NCI-H510A (cell line): Measurements from ENCODE around the gene CENPM.

Experiments used
- DNase-seq: peaks from one replicate; lab custom pipeline; 2025; lab: John Stamatoyannopoulos, UW

Gene CENPM, protein sequence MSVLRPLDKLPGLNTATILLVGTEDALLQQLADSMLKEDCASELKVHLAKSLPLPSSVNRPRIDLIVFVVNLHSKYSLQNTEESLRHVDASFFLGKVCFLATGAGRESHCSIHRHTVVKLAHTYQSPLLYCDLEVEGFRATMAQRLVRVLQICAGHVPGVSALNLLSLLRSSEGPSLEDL

DNA sequence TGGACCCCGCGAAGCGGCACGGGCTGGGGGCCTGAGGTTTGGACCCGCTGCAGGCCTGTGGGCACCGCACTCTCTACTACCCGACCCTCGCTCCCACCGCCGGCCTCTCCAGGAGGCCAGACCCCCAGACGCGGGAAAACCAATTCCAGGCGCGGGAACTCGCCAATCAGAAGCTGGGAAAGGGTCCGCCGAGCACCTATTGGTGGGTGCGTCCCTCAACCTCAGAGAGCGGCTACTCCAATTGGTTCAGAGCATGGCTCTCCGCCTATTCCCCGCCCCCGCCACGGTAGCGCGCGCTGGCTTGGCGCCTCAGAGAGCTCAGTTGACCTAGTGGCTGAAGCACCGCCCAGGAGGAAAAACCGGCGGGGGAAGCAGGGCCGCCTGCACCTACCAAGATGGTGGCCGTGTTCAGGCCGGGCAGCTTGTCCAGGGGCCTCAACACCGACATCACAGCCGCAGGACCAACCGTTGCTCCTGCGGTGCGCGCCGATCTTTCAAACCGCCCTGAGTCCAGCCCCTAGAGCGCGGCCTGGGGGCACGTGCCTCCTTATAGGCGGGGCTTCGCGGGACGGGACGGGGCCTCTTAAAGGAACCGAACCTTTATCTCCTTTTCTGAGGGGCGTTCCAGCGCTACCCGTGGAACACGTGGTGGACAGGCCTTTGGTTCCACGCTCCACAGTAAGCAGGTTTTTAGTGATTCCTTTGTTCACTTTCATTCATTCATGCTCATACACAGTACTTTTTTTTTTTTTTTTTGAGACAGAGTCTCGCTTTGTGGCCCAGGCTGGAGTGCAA lies at the start of gene CENPM:
Gene CENPM (minus strand): TSS at position 524 of the 795 bp plus-strand sequence. CDS start 76 bp downstream, at position 448.
- DNase-seq = peak; percentile 88

DNA sequence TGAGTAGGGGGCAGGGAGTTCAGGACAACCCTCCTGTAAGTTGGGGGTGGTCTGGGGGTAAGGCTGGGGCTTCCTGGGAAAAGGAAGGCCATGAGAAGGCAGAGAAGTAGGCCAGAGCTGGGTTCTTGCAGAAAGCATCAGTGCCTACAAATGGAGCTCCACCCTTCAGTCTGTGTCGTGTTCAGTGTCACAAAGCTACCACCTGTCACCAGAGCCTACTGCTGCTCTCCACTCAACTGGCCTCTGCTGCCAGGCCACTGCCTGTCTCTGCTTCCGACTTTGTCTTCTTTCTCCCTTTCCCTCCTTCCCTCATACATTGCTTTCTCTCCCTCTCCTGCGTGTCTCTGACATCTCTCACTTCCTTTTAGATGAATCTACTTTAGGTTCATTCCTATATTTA lies 48.3 kb upstream of the CENPM start:
- no peak for DNase-seq

DNA sequence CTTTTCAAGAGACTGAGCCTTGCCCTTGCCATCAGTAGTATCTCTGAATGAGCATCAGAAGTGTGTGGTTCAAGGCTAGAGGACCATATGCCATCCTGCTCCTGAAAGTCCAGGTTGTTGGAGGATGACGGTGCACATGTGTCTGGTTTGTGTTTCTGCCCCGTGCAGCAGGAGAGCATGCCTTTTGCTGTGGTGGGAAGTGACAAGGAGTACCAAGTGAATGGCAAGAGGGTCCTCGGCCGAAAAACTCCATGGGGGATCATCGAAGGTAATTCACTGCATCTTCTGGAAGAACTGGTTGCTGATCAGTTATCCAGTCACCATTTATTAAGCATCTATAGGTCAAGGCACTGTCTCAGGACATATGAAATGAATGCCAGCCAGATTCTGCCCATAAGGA lies 45.5 kb upstream of the CENPM start:
- DNase-seq = no peak

GRCh38 chr22:41991111-41991510 lies 44.2 kb upstream of the CENPM start:
- no peak for DNase-seq

DNA sequence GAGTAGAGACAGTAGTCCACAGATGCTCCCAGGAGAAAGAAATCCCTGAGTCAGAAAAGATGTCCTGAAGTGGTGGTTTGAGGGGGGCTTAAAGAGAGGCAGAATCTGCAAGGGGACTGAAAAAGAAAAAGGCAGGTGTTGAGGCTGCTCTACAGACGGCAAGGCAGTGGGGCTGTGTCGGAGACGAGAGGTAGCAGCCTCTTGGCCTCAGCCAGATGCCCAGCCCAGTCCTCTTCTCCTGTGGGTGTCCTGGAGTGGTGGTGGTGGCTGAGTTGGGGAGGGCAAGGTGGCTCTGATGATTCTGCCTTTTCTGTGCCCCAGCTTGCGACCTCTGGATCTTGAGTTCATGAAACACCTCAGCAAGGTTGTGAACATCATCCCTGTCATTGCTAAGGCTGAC lies 42.3 kb upstream of the CENPM start:
- no peak for DNase-seq

GRCh38 chr22:41987276-41987675 lies 40.3 kb upstream of the CENPM start:
- DNase-seq = no peak

DNA sequence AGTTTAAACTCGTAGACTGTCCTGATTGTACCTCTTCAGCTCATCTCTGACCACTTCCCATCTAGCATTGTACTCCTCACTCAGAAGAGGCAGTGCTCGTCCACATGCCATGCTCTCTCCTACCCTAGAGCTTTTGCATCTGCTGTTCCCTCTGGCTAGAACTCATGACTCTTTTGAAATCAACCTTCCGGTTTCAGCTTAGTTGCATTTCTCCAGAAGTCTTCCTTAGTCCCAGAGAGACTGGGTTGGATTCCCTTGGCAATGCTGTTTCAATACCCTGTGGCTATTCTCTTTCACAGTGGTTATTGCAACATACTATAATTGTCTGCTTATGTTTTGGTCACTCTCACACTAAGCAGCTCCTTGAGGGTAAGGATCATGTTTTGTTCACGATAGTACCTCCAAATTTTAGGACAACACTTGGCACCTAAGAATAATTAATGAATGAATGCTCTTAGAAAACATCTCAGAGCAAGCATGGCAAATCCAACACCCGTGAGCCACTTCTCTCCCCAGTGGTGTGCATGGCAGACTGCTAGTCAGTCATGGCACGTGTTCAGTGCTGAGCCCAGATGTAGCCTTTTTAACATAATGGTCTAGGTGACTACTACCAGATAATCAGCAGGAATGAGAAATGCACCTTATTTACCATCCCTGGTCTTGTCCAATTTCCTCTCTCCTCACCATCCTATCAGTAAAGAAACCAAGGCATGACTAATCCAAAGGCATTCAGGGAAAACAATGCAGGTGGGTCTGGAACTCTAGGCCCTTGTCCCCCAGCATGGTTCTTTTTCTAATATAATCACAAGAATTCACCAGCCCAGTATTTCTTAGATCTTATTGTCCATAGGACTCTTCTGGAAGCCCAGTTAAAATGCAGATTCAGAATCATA lies 36.8 kb upstream of the CENPM start:
- DNase-seq = no peak

GRCh38 chr22:41982865-41983264 lies 35.9 kb upstream of the CENPM start:
- DNase-seq = no peak

DNA sequence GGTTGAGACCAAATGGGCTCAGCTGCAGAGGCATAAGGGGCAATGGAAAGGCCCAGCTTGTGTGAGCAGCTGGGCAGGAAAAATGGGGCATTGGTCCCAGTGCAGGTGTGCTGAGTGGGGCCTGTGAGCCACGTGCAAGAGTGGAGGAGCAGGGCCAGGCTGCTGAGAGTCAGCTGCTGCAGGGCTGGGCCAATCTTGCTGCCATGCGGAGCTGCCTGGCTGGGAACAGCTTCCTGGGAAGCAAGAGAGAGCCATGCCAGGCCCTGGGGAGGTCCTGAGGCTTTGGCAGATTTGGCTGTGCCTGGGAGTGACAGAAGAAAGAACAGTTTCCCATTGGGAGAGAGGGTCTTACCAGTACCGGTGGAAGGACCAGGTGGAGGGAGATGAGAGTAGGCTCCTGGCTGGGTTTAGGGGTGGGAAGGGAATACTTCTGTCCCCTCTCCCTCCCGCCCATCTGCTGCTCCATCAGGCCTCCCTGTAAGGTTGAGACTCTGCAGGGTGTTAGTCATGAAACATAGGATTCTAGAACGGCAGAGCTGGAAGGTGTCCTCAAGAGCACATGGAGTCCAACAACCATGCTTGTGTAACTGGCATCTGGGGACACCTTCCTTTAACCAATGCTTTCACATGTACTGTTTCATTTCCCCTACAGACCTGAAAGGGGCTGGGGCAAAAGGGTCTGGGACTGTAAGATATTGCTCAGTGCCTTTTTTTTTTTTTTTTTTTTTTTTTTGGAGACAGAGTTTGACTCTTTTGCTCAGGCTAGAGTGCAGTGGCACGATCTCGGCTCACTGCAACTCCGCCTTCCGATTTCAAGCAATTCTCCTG lies 32.7 kb upstream of the CENPM start:
- no peak for DNase-seq

GRCh38 chr22:41978732-41979131 lies 31.8 kb upstream of the CENPM start:
- no peak for DNase-seq

DNA sequence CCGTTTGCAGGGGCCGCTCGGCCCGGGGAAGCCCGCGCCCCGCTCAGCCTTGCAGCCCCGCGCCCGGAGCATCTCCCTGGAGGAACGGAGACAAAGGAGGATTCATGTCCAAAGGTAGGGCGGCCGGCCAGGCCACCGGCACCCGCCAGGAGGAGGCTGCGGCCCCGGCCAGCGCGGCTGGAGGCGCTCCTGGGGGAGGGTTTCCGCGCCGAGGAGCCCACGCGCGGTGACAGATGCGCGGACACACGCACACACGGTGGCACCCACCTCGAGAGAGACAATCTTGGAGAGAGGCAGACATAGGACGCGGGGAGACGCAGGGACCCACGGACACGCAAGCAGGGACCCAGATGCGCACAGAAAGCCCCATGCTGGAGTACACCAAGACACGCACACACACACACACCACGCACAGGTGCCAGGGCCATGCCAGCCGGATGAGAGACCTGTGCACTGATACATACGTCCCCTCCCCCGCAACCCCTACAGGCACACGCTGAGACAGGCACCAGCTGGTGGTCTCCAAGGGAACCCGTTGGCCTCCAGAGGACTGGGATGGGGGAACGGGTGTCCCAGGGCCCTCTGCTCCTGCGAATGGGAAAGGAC lies 30.1 kb upstream of the CENPM start:
- DNase-seq = peak; percentile 35

DNA sequence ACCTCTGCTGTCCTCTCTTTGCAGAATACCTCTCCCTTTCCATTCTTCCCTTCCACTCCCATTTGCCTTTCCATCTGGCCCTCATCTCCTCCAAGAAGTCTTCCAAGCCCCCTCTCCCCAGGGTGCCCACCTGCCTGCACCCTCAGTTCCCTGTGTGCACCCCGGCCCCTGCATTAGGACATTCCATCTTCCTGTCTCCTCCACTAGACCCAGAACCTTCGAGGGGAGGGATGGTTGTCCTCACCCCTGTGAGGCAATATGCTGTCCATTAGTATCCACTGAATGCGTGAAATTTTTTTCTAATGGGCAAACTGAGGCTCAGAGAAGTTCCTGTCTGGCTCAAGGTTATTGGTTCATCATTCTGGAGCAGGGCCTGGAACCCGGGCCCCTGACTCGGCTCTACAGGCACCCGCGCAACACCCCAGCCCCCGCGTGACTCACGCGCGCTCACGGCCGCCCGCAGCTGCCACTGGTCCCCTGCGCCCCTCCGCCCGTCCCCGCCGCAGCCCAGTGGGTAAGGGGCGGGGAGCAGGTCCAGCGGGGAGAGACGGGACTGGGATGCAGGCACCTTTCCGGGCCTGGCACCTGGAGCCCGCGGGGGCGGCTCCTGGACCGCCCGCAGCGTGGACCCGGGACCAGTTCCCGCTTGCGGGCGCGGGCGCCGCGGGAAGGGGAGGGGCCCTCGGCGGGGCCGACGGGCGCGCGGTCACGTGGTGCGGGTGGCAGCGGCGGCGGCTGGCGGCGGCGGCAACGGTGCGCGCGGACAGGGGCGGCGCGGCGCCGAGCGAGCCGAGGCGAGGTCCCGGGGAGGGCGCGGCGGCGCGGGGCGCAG lies 29.3 kb upstream of the CENPM start:
- DNase-seq = no peak

- DNase-seq = no peak
Observed at GRCh38 chr22:41975299-41976069, 28.5 kb upstream of the CENPM start.

DNA sequence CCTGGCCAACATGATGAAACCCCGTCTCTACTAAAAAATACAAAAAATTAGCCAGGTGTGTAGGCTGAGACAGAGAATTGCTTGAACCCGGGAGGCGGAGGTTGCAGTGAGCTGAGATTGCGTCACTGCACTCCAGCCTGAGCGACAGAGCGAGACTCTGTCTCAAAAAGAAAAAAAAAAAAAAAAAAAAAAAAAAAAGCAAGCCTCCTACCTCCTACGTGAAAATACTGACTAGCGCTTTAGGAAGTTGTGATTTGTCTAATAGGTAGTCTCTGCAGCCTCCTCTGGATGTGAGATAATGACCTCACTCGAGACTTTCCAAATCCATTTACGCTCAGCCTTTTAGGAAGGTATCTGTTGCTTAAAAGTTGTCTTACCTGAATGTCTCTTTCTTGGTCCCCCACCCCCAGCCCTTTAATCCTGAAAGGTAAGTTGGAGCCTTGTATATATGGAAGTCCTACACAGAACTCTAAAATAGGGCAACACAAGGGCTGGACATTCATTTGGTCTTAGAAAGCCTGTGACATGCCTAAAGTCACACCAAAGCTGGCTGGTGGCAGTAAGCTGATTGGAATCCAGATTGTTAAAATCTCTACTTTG lies 27.8 kb upstream of the CENPM start:
- no peak for DNase-seq

DNA sequence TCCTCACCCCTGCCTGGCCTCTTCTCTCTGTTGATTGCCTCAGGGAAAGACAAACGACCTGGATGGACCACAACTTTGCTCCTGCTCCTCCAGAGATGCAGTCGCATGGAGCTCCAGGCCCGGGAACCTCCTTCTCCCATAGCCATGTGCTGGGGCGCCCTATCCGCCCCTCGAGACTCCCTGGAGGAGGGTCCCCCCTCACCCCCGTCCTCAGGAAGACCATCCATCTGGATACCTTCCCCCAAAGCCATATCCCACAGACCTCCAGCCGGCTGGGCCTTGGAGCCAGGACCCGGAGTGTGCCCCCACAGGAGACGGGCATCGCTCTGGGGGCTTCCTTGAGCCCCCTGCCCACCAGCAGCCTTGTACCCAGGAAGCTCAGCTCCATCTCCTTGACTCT lies 24.5 kb upstream of the CENPM start:
- DNase-seq = no peak

- no peak for DNase-seq
Observed at GRCh38 chr22:41970601-41971000, 23.6 kb upstream of the CENPM start.

DNA sequence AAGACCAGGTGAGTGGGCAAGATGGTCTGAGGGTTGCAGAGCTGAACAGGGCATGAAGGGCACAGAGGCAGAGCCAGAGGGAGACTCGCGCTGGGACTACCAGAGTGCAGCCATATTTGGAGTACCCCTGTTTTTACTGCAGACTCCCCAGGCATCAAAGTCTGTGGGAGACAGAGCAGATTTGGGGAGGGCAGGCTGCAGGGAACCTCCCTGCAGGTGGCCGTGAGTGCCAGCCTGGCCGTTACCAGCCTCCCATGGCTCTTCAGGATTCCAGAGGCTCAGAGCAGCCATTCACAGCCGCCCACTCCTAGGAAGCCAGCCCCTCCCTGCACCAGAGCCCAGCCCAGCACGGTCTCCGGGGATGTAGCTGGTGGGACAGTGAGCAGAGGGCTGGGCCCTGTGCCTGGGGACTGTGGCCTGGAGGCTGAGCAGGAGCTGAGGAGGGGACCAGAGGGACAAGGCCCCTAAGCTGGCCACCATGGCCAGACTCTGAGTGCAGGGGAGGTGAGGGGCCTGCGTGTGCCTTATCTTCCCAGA lies 22.2 kb upstream of the CENPM start, which contains the start of gene SEPTIN3:
Gene SEPTIN3 (plus strand): TSS at position 334 of the 537 bp plus-strand sequence. CDS start 2,050 bp downstream, outside the sequence.
- no peak for DNase-seq

DNA sequence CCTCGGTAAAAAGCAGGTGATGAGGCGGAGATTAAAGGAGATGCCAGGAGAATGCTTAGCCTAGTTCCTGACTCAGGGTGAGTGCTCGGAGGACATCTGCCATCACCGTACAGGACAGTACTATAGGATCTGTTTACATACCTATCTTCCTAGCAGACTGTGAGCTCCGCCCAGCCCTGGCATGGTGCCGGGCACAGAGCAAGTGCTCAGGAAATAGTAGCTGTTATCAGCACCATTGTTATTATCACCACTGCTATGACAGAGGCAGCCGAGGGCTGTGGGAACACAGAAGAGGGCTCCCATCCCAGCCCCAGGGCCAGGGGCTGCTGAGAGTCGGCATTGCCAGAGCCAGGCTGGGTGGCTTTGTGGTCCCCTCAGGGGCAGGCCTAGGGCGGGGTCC lies 21.6 kb upstream of the CENPM start:
- no peak for DNase-seq
